ENCODE measurements around the gene KRT80. TPM values are rescaled to one million over a fixed set of nuclear protein-coding genes. Genes with fewer than 3 reads are reported as not detected.

Gene KRT80
- total RNA-seq, 4 donors from 2014 or later, result 1.1 TPM; not detected in 3

DNA sequence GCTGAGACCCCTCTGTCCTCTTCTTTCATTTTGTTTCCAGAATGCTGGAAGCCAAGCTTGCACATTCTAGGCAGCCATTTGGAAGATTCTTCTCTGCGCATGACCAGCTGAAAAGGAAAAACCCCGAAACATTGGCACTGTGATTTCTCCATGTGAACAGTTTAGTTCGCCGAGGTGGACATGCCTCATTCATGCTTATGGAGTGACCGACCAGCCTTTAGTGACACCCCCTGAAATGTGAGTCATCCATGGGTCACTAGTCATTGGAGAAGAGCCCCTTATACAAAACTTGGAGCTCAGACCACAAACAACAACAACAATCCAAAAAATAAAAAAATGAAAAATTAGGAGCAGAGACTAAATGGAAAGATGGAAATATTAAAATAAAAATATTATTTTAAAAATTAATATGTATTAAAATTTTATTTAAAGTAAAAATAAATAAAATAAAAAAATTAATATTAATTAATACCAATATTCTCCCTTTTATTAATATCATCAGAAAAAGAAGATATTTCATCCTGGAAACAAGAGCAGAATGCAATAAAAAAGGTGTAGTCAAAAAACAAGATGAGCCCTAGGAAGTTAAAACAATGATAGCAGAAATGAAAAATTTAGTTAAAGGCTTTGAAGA is 31.7 kb upstream of the KRT80 start:
- H3K27ac ChIP-seq, result no peak overlapping the region
- intact Hi-C loops (cut with DNase I; ENCODE audit: low total_unique reads), result no loop called here
- H3K9me3 ChIP-seq, result no peaks in the 10 kb centered on the region
- H3K27me3 ChIP-seq, result no peaks in the 10 kb centered on the region
- no peaks in the 10 kb centered on the region for H3K36me3 ChIP-seq
- TF ChIP-seq, protein P1, sequence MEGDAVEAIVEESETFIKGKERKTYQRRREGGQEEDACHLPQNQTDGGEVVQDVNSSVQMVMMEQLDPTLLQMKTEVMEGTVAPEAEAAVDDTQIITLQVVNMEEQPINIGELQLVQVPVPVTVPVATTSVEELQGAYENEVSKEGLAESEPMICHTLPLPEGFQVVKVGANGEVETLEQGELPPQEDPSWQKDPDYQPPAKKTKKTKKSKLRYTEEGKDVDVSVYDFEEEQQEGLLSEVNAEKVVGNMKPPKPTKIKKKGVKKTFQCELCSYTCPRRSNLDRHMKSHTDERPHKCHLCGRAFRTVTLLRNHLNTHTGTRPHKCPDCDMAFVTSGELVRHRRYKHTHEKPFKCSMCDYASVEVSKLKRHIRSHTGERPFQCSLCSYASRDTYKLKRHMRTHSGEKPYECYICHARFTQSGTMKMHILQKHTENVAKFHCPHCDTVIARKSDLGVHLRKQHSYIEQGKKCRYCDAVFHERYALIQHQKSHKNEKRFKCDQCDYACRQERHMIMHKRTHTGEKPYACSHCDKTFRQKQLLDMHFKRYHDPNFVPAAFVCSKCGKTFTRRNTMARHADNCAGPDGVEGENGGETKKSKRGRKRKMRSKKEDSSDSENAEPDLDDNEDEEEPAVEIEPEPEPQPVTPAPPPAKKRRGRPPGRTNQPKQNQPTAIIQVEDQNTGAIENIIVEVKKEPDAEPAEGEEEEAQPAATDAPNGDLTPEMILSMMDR (IDR thresholded peaks at IDR 0.05), result no peak
- TF ChIP-seq POLR2A (IDR thresholded peaks at IDR 0.05), result no peak
- H3K4me3 ChIP-seq, result no peak overlapping the region
- H3K4me1 ChIP-seq, result no peaks in the 10 kb centered on the region
- DNase-seq, result no peak

DNA sequence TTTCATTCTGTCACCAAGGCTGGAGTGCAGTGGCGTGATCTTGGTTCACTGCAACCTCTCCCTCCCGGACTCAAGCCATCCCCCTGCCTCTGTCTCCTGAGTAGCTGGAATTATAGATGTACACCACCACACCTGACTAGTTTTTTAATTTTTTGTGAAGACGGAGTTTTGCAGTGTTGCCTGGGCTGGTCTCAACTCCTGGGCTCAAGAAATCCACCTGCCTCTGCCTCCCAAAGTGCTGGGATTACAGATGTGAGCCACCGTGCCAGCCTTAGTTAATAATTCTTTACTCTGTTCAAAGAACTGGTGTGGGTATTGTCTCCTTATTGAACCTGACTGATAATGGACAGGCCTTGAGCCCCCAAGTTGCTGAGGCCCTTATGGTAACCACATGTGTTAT is 30.9 kb upstream of the KRT80 start:
- no peak overlapping the region for H3K27ac ChIP-seq
- no peaks in the 10 kb centered on the region for H3K27me3 ChIP-seq
- DNase-seq, result no peak
- TF ChIP-seq POLR2A (IDR thresholded peaks at IDR 0.05), result no peak
- TF ChIP-seq, protein P1 (IDR thresholded peaks at IDR 0.05), result no peak
- no peaks in the 10 kb centered on the region for H3K4me1 ChIP-seq
- no peaks in the 10 kb centered on the region for H3K36me3 ChIP-seq
- intact Hi-C loops (cut with DNase I; ENCODE audit: low total_unique reads), result no loop called here
- H3K9me3 ChIP-seq, result no peaks in the 10 kb centered on the region
- no peak overlapping the region for H3K4me3 ChIP-seq

DNA sequence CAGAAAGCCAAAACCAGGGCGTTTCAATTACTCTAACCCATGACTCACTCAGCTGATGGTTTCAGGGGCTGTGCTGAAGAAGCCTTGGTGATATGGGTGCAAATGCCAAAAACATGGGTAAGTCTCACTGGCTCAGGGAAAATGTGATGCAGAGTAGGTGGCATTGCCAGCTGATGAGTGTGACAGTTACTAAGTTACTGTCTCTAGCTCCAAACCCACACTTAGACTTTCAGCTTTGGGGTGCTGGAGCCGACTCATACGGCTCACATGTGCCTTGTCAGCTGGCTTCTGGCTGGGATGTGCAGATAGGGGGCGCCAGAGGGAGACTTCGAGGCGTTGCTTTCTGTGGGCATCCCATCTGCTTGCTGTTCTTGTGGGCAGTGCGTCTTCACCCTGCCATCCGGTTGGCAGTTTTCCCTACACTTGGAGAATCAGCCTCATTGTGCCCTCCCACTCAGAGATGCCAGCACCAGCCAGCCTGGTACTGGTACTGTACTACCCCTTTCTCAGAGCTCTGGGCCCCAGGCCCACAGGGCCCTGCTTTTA is 30.2 kb upstream of the KRT80 start:
- DNase-seq, result no peak
- Histone ChIP-seq H3K9me3 (no peaks in the 10 kb centered on the region), H3K36me3 (no peaks in the 10 kb centered on the region), H3K27me3 (no peaks in the 10 kb centered on the region), H3K27ac (no peak overlapping the region), H3K4me1 (no peaks in the 10 kb centered on the region), H3K4me3 (no peak overlapping the region)
- intact Hi-C loops (cut with DNase I; ENCODE audit: low total_unique reads), result no loop called here
- TF ChIP-seq POLR2A (IDR thresholded peaks at IDR 0.05), result no peak
- TF ChIP-seq, protein P1 (IDR thresholded peaks at IDR 0.05), result no peak

DNA sequence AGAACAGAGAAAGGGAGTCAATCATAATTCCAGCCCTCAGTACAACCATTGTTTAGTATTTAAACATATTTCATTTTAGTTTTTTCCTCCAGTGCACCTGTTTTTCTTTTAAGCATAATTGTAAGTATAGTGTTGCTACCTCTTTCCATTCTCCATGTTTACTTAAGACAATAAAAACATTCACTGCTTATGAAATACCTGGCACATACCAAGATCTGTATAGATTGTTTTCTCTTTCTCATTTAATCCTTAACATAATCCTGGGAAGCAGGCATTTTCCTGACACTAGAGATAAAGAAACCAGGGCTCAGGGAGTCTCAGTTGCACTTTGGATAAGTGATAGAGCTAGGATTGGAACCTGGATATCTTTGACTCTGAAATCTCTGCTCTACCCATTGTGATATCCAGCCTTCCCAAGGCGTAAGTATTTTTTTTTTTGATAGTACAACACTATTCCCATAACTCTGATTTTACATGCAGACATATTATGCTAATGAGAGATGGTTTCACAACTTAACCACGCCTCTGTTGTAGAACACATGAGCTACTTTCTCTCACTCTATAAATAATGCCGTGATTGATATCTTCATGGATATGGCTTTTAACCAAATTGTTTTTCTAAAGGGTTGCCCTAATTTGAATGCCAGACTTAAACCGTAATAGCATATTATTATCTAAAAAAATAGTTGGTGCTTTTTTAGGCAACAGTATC is 29.4 kb upstream of the KRT80 start:
- DNase-seq, result no peak
- Histone ChIP-seq H3K4me3 (no peak overlapping the region), H3K27me3 (no peaks in the 10 kb centered on the region), H3K27ac (no peak overlapping the region), H3K36me3 (no peaks in the 10 kb centered on the region), H3K9me3 (no peaks in the 10 kb centered on the region), H3K4me1 (no peaks in the 10 kb centered on the region)
- no peak for TF ChIP-seq POLR2A (IDR thresholded peaks at IDR 0.05)
- TF ChIP-seq, protein P1 (IDR thresholded peaks at IDR 0.05), result no peak
- intact Hi-C loops (cut with DNase I; ENCODE audit: low total_unique reads), result no loop called here

DNA sequence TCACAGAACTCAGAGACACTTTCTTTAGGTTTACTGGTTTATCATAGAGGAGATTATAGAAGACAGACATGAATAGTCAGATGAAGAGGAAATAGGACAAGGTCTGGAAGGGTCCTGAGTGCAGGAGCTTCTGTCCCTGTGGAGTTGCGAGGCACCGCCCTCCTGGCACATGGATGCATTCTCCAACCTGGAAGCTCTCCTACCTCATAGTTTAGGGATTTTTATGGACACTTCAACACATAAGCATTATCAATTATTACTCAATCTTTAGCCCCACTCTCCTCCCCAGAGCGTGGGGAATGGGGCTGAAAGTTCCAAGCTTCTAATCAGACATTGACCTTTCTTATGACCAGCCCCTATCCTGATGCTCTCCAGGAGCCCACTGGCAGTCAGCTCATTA is 28.7 kb upstream of the KRT80 start:
- Histone ChIP-seq H3K27me3 (no peaks in the 10 kb centered on the region), H3K4me1 (no peaks in the 10 kb centered on the region), H3K4me3 (no peak overlapping the region), H3K9me3 (no peaks in the 10 kb centered on the region), H3K36me3 (no peaks in the 10 kb centered on the region), H3K27ac (no peak overlapping the region)
- TF ChIP-seq POLR2A (IDR thresholded peaks at IDR 0.05), result no peak
- TF ChIP-seq, protein P1 (IDR thresholded peaks at IDR 0.05), result no peak
- intact Hi-C loops (cut with DNase I; ENCODE audit: low total_unique reads), result no loop called here
- no peak for DNase-seq

All from uterus (tissue), 4 donors.